ENCODE results near the gene LZTR1.

- TF ChIP-seq CTCF (IDR thresholded peaks at IDR 0.05; ENCODE audit: low read depth, low read length) = no peak
- TF ChIP-seq POLR2A (IDR thresholded peaks at IDR 0.05; ENCODE audit: extremely low read depth, insufficient read length) = no peak
- TF ChIP-seq MAX (IDR thresholded peaks at IDR 0.05; ENCODE audit: low read depth, low read length) = no peak
Measured at GRCh38 chr22:20955548-20955947, 26.5 kb upstream of the LZTR1 start.

Data from NB4 (cell line).